Mesangial cell (primary cell): ENCODE results near the gene ZYX. TPM values are rescaled to one million over a fixed set of nuclear protein-coding genes. Genes with fewer than 3 reads are reported as not detected.

Experiments
- total RNA-seq: library from RNA; depleted of rRNA; stranded (reverse); fragments of >200 nt; gene quantifications from 2 replicates; pipeline ENCODE4 v1.2.3, GENCODE V29; 2015

Gene ZYX
- total RNA-seq, result 284 and 314 TPM in 2 replicates

GRCh38 chr7:143380646-143381426 is at the start of gene ZYX:
Gene ZYX, plus strand, starts transcription at chr7:143381345. Its CDS starts 227 bp downstream, at chr7:143381572.

GRCh38 chr7:143362131-143363015 is 18.8 kb upstream of the ZYX start, which contains the start of gene FAM131B:
Gene FAM131B, minus strand, starts transcription at chr7:143362713. Its CDS starts 110 bp downstream, at chr7:143362603.

GRCh38 chr7:143408686-143409561 is 27.8 kb downstream of the ZYX start, which contains the start of gene EPHA1:
Gene EPHA1, minus strand, starts transcription at chr7:143408856. Its CDS starts 51 bp downstream, at chr7:143408805.

Other genes starting within 250 kb of the ZYX start
- not detected in 2 replicates for gene PIP, start 249.3 kb upstream of the ZYX start, total RNA-seq
- not detected in 2 replicates for gene TAS2R39, start 197.9 kb upstream of the ZYX start, total RNA-seq
- not detected in 2 replicates for gene TAS2R40, start 159.3 kb upstream of the ZYX start, total RNA-seq
- 125 and 234 TPM in 2 replicates for gene GSTK1, start 117.9 kb upstream of the ZYX start, total RNA-seq
- 5.5 and 30.2 TPM in 2 replicates for gene TMEM139, start 96.4 kb upstream of the ZYX start, total RNA-seq
- gene CASP2, start 93.0 kb upstream of the ZYX start, total RNA-seq, result 16.2 and 17.8 TPM in 2 replicates
- gene CLCN1, start 65.2 kb upstream of the ZYX start, total RNA-seq, result not detected in 2 replicates
- gene FAM131B, start 18.6 kb upstream of the ZYX start, total RNA-seq, result 0.33 and 2.2 TPM in 2 replicates
- gene EPHA1, start 27.5 kb downstream of the ZYX start, total RNA-seq, result 0.33 and 1.6 TPM in 2 replicates
- gene TAS2R60, start 62.1 kb downstream of the ZYX start, total RNA-seq, result not detected in 2 replicates
- not detected in 2 replicates for gene TAS2R41, start 96.5 kb downstream of the ZYX start, total RNA-seq
- not detected in 2 replicates for gene CTAGE15, start 190.5 kb downstream of the ZYX start, total RNA-seq
- gene TCAF2, start 239.6 kb downstream of the ZYX start, total RNA-seq, result 0.38 and 0.98 TPM in 2 replicates